Left ventricle myocardium inferior (tissue), 1 donor: ENCODE results near the gene TMEM209. TPM values are rescaled to one million over a fixed set of nuclear protein-coding genes. Genes with fewer than 3 reads are reported as not detected.

ENCODE experiments used
- DNase-seq: peaks from one replicate; pipeline ENCODE4 v3.0.0-alpha.2; 2020
- H3K27ac ChIP-seq: fragments of 200-600 bp; replicated peaks from 2 replicates; pipeline ENCODE4 v1.8.0; 2021
- H3K27me3 ChIP-seq: fragments of 200-600 bp; 2 replicates; pipeline ENCODE4 v1.8.0; 2021; ENCODE audit warnings: low read depth
- H3K36me3 ChIP-seq: fragments of 200-600 bp; 2 replicates; pipeline ENCODE4 v1.8.0; 2021
- H3K4me1 ChIP-seq: fragments of 200-600 bp; 2 replicates; pipeline ENCODE4 v1.8.0; 2021
- H3K4me3 ChIP-seq: fragments of 200-600 bp; 2 replicates; pipeline ENCODE4 v1.8.0; 2021; ENCODE audit warnings: mild to moderate bottlenecking, moderate library complexity
- H3K9me3 ChIP-seq: fragments of 200-600 bp; replicated peaks from 2 replicates; pipeline ENCODE4 v1.8.0; 2021
- intact Hi-C: fragments of 100-400 bp; cut with micrococcal nuclease; formaldehyde crosslinking; loops from one replicate; pipeline ENCODE4 v1.11.0; 2022
- total RNA-seq: library from RNA; stranded (reverse); fragmentation: NEBNext Ultra II Directional; extraction: Animal tissue kit (Norgen Biotek cat#: 25700); gene quantifications from one replicate; pipeline ENCODE4 v1.2.1, GENCODE V29; 2021
- TF ChIP-seq, protein P1 (sequence below): fragments of 200-600 bp; IDR thresholded peaks from 2 replicates; pipeline ENCODE4 v1.8.0; 2021; ENCODE audit warnings: antibody characterized with exemption, mild to moderate bottlenecking, borderline replicate concordance
- donor health status: DM: no; HTN: yes; CAD: no; lungs with severe emphysema.

TMEM209 gene
- total RNA-seq, 1 donor from 2014 or later = 9.9 TPM

GRCh38 chr7:130157700-130158099 is 47.5 kb downstream of the TMEM209 start:
- H3K27me3 ChIP-seq = no peaks in the 10 kb centered on the region
- intact Hi-C loops = no loop called here
- TF ChIP-seq, protein P1, sequence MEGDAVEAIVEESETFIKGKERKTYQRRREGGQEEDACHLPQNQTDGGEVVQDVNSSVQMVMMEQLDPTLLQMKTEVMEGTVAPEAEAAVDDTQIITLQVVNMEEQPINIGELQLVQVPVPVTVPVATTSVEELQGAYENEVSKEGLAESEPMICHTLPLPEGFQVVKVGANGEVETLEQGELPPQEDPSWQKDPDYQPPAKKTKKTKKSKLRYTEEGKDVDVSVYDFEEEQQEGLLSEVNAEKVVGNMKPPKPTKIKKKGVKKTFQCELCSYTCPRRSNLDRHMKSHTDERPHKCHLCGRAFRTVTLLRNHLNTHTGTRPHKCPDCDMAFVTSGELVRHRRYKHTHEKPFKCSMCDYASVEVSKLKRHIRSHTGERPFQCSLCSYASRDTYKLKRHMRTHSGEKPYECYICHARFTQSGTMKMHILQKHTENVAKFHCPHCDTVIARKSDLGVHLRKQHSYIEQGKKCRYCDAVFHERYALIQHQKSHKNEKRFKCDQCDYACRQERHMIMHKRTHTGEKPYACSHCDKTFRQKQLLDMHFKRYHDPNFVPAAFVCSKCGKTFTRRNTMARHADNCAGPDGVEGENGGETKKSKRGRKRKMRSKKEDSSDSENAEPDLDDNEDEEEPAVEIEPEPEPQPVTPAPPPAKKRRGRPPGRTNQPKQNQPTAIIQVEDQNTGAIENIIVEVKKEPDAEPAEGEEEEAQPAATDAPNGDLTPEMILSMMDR = no peak
- H3K27ac ChIP-seq = no peak overlapping the region
- H3K4me3 ChIP-seq = no peak overlapping the region
- H3K9me3 ChIP-seq = peaks cover 23% of the 10 kb centered on the region
- H3K36me3 ChIP-seq = peaks cover 34% of the 10 kb centered on the region
- H3K4me1 ChIP-seq = peaks cover 5% of the 10 kb centered on the region
- DNase-seq = no peak

- no peaks in the 10 kb centered on the region for H3K27me3 ChIP-seq
- H3K4me3 ChIP-seq = no peak overlapping the region
- peaks cover 5% of the 10 kb centered on the region for H3K4me1 ChIP-seq
- peaks cover 19% of the 10 kb centered on the region for H3K36me3 ChIP-seq
- no peak for DNase-seq
- H3K9me3 ChIP-seq = peaks cover 23% of the 10 kb centered on the region
- intact Hi-C loops = no loop called here
- H3K27ac ChIP-seq = no peak overlapping the region
- TF ChIP-seq, protein P1 = no peak
Measured at GRCh38 chr7:130156140-130156539, 49.1 kb downstream of the TMEM209 start.

- Histone ChIP-seq H3K36me3 (peaks cover 6% of the 10 kb centered on the region), H3K4me1 (peaks cover 5% of the 10 kb centered on the region), H3K27me3 (no peaks in the 10 kb centered on the region), H3K27ac (no peak overlapping the region), H3K4me3 (no peak overlapping the region), H3K9me3 (peaks cover 23% of the 10 kb centered on the region)
- no peak for DNase-seq
- TF ChIP-seq, protein P1 = no peak
- intact Hi-C loops = no loop called here
Measured at GRCh38 chr7:130154501-130155317, 50.5 kb downstream of the TMEM209 start.

- no peaks in the 10 kb centered on the region for H3K27me3 ChIP-seq
- H3K4me1 ChIP-seq = peaks cover 5% of the 10 kb centered on the region
Measured at GRCh38 chr7:130154131-130154500, 51.1 kb downstream of the TMEM209 start.

GRCh38 chr7:130153211-130153908 is 51.8 kb downstream of the TMEM209 start:
- TF ChIP-seq, protein P1 = no peak
- Histone ChIP-seq H3K4me1 (peaks cover 5% of the 10 kb centered on the region), H3K27me3 (no peaks in the 10 kb centered on the region), H3K36me3 (no peaks in the 10 kb centered on the region), H3K9me3 (peaks cover 23% of the 10 kb centered on the region), H3K27ac (no peak overlapping the region), H3K4me3 (no peak overlapping the region)
- no peak for DNase-seq
- intact Hi-C loops = no loop called here

More at GRCh38 chr7:130154131-130154500, 51.1 kb downstream of the TMEM209 start:
- Histone ChIP-seq H3K27ac (no peak overlapping the region), H3K4me3 (no peak overlapping the region), H3K9me3 (peaks cover 23% of the 10 kb centered on the region), H3K36me3 (peaks cover under 1% of the 10 kb centered on the region)
- intact Hi-C loops = no loop called here
- TF ChIP-seq, protein P1 = no peak
- no peak for DNase-seq
